Stimulated activated CD4-positive, alpha-beta T cell treated with anti-CD3 and anti-CD28 coated beads, Interleukin-2, amount 100 ng/mL, for 24 hours (primary cell): ENCODE measurements around the gene STK4.

ENCODE experiments used
- DNase-seq, 2 donors: peaks; one replicate each; pipeline ENCODE4 v3.0.0-alpha.2; 2020

The STK4 gene

GRCh38 chr20:45091366-45091765 is 125.1 kb downstream of the STK4 start:
- no peak for DNase-seq

- no peak for DNase-seq
Observed at GRCh38 chr20:45092898-45093297, 126.6 kb downstream of the STK4 start.

GRCh38 chr20:45094201-45094600 is 127.9 kb downstream of the STK4 start:
- no peak for DNase-seq

- no peak for DNase-seq
Observed at GRCh38 chr20:45094864-45095574, 128.7 kb downstream of the STK4 start.

- peak; percentile 58 to 62 for DNase-seq
Observed at GRCh38 chr20:45095805-45096238, 129.5 kb downstream of the STK4 start.

- no peak for DNase-seq
Observed at GRCh38 chr20:45096781-45097180, 130.5 kb downstream of the STK4 start.

GRCh38 chr20:45097485-45098102 is 131.3 kb downstream of the STK4 start:
- DNase-seq, result peak; percentile 37 to 65

- DNase-seq, result peak in 1 of 2 donors; percentile 47
Observed at GRCh38 chr20:45098103-45098773, 131.9 kb downstream of the STK4 start.

GRCh38 chr20:45100563-45101245 is 134.4 kb downstream of the STK4 start, which contains the start of gene KCNS1:
Gene KCNS1 (minus strand): TSS chr20:45101127. CDS start chr20:45099236, 1,891 bp downstream.
- DNase-seq, result no peak

GRCh38 chr20:45101333-45101850 is 135.1 kb downstream of the STK4 start:
- no peak for DNase-seq

- DNase-seq, result no peak
Observed at GRCh38 chr20:45103072-45103471, 136.8 kb downstream of the STK4 start.

- DNase-seq, result no peak
Observed at GRCh38 chr20:45104786-45105185, 138.5 kb downstream of the STK4 start.

- DNase-seq, result no peak
Observed at GRCh38 chr20:45105317-45105716, 139.0 kb downstream of the STK4 start.

- DNase-seq, result no peak
Observed at GRCh38 chr20:45109634-45110033, 143.3 kb downstream of the STK4 start.

- no peak for DNase-seq
Observed at GRCh38 chr20:45110301-45110700, 144.0 kb downstream of the STK4 start.

- DNase-seq, result no peak
Observed at GRCh38 chr20:45111285-45111684, 145.0 kb downstream of the STK4 start.

- DNase-seq, result peak in 1 of 2 donors; percentile 24
Observed at GRCh38 chr20:45111799-45112471, 145.6 kb downstream of the STK4 start.

GRCh38 chr20:45112754-45113153 is 146.4 kb downstream of the STK4 start:
- DNase-seq, result no peak

GRCh38 chr20:45113865-45114264 is 147.6 kb downstream of the STK4 start:
- DNase-seq, result no peak

GRCh38 chr20:45114465-45115385 is 148.4 kb downstream of the STK4 start, which contains the start of gene WFDC5:
Gene WFDC5 (minus strand): TSS chr20:45115174. CDS start chr20:45115083, 91 bp downstream.
- DNase-seq, result no peak

GRCh38 chr20:45115386-45115774 is 149.1 kb downstream of the STK4 start:
- no peak for DNase-seq
